Measurements from ENCODE around the gene USP7. TPM values are rescaled to one million over a fixed set of nuclear protein-coding genes. Genes with fewer than 3 reads are reported as not detected.

The USP7 gene
- total and polyA plus RNA-seq, 8 donors, result 70.4 to 159 (median 119) TPM

- Histone ChIP-seq H3K27ac (no peak overlapping the region), H3K36me3 (no peaks in the 10 kb centered on the region), H3K4me1 (no peaks in the 10 kb centered on the region), H3K27me3 (no peaks in the 10 kb centered on the region), H3K4me3 (no peak overlapping the region), H3K9me3 (no peaks in the 10 kb centered on the region)
- DNase-seq, result no peak
- intact Hi-C loops (cut with DNase I), result loop anchor here in 1 of 2 donors (10.0 kb wide), 1 partner anchor 97 kb away; no protein-coding TSS in a partner anchor
- no peak for ATAC-seq
- no peak for TF ChIP-seq CTCF (IDR thresholded peaks at IDR 0.05)
These were observed 38.3 kb upstream of the USP7 start for GRCh38 chr16:9002042-9002441.

- intact Hi-C loops (cut with DNase I), result loop anchor here in 1 of 2 donors (10.0 kb wide), 1 partner anchor 96 kb away; no protein-coding TSS in a partner anchor
- ATAC-seq (no peak), DNase-seq (no peak)
- no peaks in the 10 kb centered on the region for H3K27me3 ChIP-seq
- H3K27ac ChIP-seq, result no peak overlapping the region
- H3K4me3 ChIP-seq, result no peak overlapping the region
- no peaks in the 10 kb centered on the region for H3K36me3 ChIP-seq
- no peak for TF ChIP-seq CTCF (IDR thresholded peaks at IDR 0.05)
- no peaks in the 10 kb centered on the region for H3K4me1 ChIP-seq
- H3K9me3 ChIP-seq, result no peaks in the 10 kb centered on the region
These were observed 37.0 kb upstream of the USP7 start for GRCh38 chr16:9000664-9001063.

- TF ChIP-seq CTCF (IDR thresholded peaks at IDR 0.05), result no peak
- H3K27ac ChIP-seq, result no peak overlapping the region
These were observed 36.1 kb upstream of the USP7 start for GRCh38 chr16:8999800-9000199.

GRCh38 chr16:8998108-8998507 lies 34.4 kb upstream of the USP7 start:
- Histone ChIP-seq H3K36me3 (no peaks in the 10 kb centered on the region), H3K27ac (no peak overlapping the region), H3K9me3 (no peaks in the 10 kb centered on the region), H3K4me3 (no peak overlapping the region), H3K4me1 (no peaks in the 10 kb centered on the region), H3K27me3 (no peaks in the 10 kb centered on the region)
- ATAC-seq (no peak), DNase-seq (no peak)
- intact Hi-C loops (cut with DNase I), result no loop called here
- TF ChIP-seq CTCF (IDR thresholded peaks at IDR 0.05), result no peak

More at GRCh38 chr16:8999800-9000199, 36.1 kb upstream of the USP7 start:
- Histone ChIP-seq H3K4me3 (no peak overlapping the region), H3K9me3 (no peaks in the 10 kb centered on the region), H3K36me3 (no peaks in the 10 kb centered on the region), H3K27me3 (no peaks in the 10 kb centered on the region), H3K4me1 (no peaks in the 10 kb centered on the region)
- no peak for ATAC-seq
- intact Hi-C loops (cut with DNase I), result loop anchor here in 1 of 2 donors (10.0 kb wide), 1 partner anchor 95 kb away; no protein-coding TSS in a partner anchor
- DNase-seq, result no peak

- no peaks in the 10 kb centered on the region for H3K36me3 ChIP-seq
- intact Hi-C loops (cut with DNase I), result no loop called here
- peak in 1 of 4 donors; percentile 51 for DNase-seq
- no peak for TF ChIP-seq CTCF (IDR thresholded peaks at IDR 0.05)
- H3K4me3 ChIP-seq, result no peak overlapping the region
- ATAC-seq, result no peak
- H3K27me3 ChIP-seq, result no peaks in the 10 kb centered on the region
- H3K27ac ChIP-seq, result no peak overlapping the region
- no peaks in the 10 kb centered on the region for H3K9me3 ChIP-seq
- H3K4me1 ChIP-seq, result no peaks in the 10 kb centered on the region
These were observed 33.2 kb upstream of the USP7 start for GRCh38 chr16:8996891-8997290.
